Activated T-cell treated with anti-CD3 and anti-CD28 coated beads, Interleukin-2, amount 50 U/mL, for 72 hours (primary cell): Measurements from ENCODE around the gene MAVS. TPM values are rescaled to one million over a fixed set of nuclear protein-coding genes. Genes with fewer than 3 reads are reported as not detected.
"Not testable (repeated sequence)": the region's sequence is repeated elsewhere in the genome, so short reads cannot be mapped to it uniquely, and the experiment has no call there.

Experiments
- ATAC-seq, 2 donors: fragments of 150-1000 bp; cut with Tn5 transposase; replicated peaks in 1 of 2; 2 replicates each; pipeline ENCODE4 v1.10.0; 2021; ENCODE audit warnings: moderate library complexity in 2 of 2, mild to moderate bottlenecking in 1 of 2
- DNase-seq, 2 donors: peaks; one replicate each; pipeline ENCODE4 v3.0.0; 2021 to 2022; ENCODE audit warnings: mixed read lengths in 1 of 2
- H3K27ac Mint-ChIP-seq: one replicate; pipeline ENCODE4 v1.8.0; 2022; ENCODE audit warnings: mild to moderate bottlenecking, moderate library complexity, mixed read lengths
- H3K27me3 Mint-ChIP-seq: one replicate; pipeline ENCODE4 v1.8.0; 2022; ENCODE audit warnings: low read depth, mixed read lengths
- H3K36me3 Mint-ChIP-seq, 2 donors: one replicate each; pipeline ENCODE4 v1.8.0; 2022; ENCODE audit warnings: mixed read lengths in 2 of 2, mild to moderate bottlenecking in 1 of 2; ENCODE audit not compliant: insufficient read depth in 2 of 2
- H3K4me1 Mint-ChIP-seq: one replicate; pipeline ENCODE4 v1.8.0; 2022; ENCODE audit warnings: low read depth, mixed read lengths
- H3K4me3 Mint-ChIP-seq, 2 donors: one replicate each; pipeline ENCODE4 v1.8.0; 2022; ENCODE audit warnings: mild to moderate bottlenecking in 2 of 2, mixed read lengths in 2 of 2, moderate library complexity in 2 of 2
- H3K9me3 Mint-ChIP-seq, 2 donors: one replicate each; pipeline ENCODE4 v1.8.0; 2022; ENCODE audit warnings: mixed read lengths in 2 of 2
- total RNA-seq, 2 donors: library from RNA; stranded (reverse); gene quantifications; one replicate each; pipeline ENCODE4 v1.2.3, GENCODE V29; 2022

Gene MAVS
- total RNA-seq, 2 donors from 2014 or later = 27.9 to 29.8 TPM

GRCh38 chr20:3820048-3820900 lies 26.4 kb upstream of the MAVS start, which contains the start of gene AP5S1:
AP5S1 (plus strand) TSS chr20:3820547; CDS start chr20:3822118, 1,571 bp downstream.
- H3K4me1 Mint-ChIP-seq = peaks cover 53% of the 10 kb centered on the region
- peak within 1 kb of the TSS; percentile 97 for H3K27ac Mint-ChIP-seq
- H3K36me3 Mint-ChIP-seq = no peaks in the 10 kb centered on the region
- H3K4me3 Mint-ChIP-seq = peak within 1 kb of the TSS; percentile 82 to 93
- H3K27me3 Mint-ChIP-seq = no peaks in the 10 kb centered on the region
- H3K9me3 Mint-ChIP-seq = no peaks in the 10 kb centered on the region
- ATAC-seq (peak; percentile 85 to 88), DNase-seq (peak; percentile 95 to 96)

- Mint-ChIP-seq H3K4me3 (peak overlapping the region; percentile 82 to 93), H3K4me1 (peaks cover 45% of the 10 kb centered on the region), H3K27me3 (no peaks in the 10 kb centered on the region), H3K36me3 (no peaks in the 10 kb centered on the region), H3K27ac (peak overlapping the region; percentile 97), H3K9me3 (no peaks in the 10 kb centered on the region)
- ATAC-seq = no peak
- no peak for DNase-seq
These were observed 25.5 kb upstream of the MAVS start for GRCh38 chr20:3820901-3821727.

GRCh38 chr20:3821996-3822395 lies 24.6 kb upstream of the MAVS start:
- H3K9me3 Mint-ChIP-seq = no peaks in the 10 kb centered on the region
- DNase-seq (no peak), ATAC-seq (no peak)
- H3K27me3 Mint-ChIP-seq = no peaks in the 10 kb centered on the region
- peak overlapping the region; percentile 82 to 93 for H3K4me3 Mint-ChIP-seq
- H3K27ac Mint-ChIP-seq = peak overlapping the region; percentile 97
- peaks cover 36% of the 10 kb centered on the region for H3K4me1 Mint-ChIP-seq
- H3K36me3 Mint-ChIP-seq = no peaks in the 10 kb centered on the region

DNA sequence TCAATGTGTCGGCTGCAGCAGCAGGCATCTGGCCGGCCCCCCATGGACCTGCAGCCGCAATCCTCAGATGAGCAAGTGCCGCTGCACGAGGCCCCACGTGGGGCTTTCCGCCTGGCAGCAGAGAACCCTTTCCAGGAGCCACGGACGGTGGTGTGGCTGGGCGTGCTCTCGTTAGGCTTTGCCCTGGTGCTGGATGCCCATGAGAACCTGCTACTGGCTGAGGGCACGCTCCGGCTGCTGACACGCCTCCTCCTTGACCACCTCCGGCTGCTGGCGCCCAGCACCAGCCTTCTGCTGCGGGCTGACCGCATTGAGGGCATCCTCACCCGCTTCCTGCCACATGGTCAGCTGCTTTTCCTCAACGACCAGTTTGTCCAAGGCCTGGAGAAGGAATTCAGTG lies 22.8 kb upstream of the MAVS start:
- Mint-ChIP-seq H3K9me3 (no peaks in the 10 kb centered on the region), H3K4me1 (peaks cover 25% of the 10 kb centered on the region), H3K27ac (no peak overlapping the region), H3K27me3 (no peaks in the 10 kb centered on the region), H3K36me3 (no peaks in the 10 kb centered on the region), H3K4me3 (no peak overlapping the region)
- no peak for DNase-seq
- no peak for ATAC-seq

DNA sequence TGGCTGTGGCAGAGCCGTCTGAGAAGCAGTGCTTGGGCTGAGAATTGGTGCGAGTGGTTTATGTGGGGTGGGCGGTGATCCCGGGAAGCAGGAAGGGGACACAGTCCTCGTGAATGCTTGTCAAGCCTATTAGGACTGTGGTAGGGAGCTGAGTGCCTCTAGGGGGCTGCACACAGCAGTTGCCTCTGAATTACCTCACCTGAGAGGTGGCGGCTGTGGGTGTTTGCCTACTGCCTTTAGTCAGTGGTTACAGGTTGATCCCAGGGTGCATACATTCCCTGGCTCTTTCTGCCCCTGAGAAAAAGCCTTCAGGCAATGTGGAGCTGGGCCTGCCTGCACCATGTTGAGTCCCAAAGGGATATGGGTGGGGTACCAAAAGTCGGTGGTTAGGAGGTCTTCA lies 21.1 kb upstream of the MAVS start:
- no peaks in the 10 kb centered on the region for H3K9me3 Mint-ChIP-seq
- H3K4me3 Mint-ChIP-seq = no peak overlapping the region
- no peak overlapping the region for H3K27ac Mint-ChIP-seq
- peaks cover 14% of the 10 kb centered on the region for H3K4me1 Mint-ChIP-seq
- ATAC-seq (no peak), DNase-seq (no peak)
- no peaks in the 10 kb centered on the region for H3K36me3 Mint-ChIP-seq
- H3K27me3 Mint-ChIP-seq = no peaks in the 10 kb centered on the region

DNA sequence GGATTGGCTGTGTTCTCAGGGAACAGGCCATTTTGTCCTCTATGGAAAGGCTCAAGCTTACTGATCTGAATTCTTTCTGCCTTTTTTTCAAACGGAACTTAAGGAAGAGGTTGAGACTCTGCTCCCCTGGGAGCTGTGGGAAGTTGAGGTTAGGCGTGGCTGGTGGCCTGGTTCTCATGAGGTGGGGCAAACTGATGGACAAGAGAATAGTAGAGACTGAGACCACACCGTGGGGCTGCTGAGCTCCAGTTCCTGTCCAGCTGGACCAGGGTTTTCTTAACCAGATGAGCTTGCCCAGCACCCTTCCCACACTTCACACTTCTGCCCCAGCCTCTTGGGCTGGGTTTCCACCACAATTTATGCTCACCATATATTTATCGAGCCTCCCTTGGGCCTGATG lies 20.2 kb upstream of the MAVS start:
- H3K4me1 Mint-ChIP-seq = peaks cover 6% of the 10 kb centered on the region
- no peak for DNase-seq
- H3K4me3 Mint-ChIP-seq = no peak overlapping the region
- H3K36me3 Mint-ChIP-seq = no peaks in the 10 kb centered on the region
- ATAC-seq = no peak
- no peaks in the 10 kb centered on the region for H3K27me3 Mint-ChIP-seq
- H3K9me3 Mint-ChIP-seq = no peaks in the 10 kb centered on the region
- H3K27ac Mint-ChIP-seq = no peak overlapping the region

DNA sequence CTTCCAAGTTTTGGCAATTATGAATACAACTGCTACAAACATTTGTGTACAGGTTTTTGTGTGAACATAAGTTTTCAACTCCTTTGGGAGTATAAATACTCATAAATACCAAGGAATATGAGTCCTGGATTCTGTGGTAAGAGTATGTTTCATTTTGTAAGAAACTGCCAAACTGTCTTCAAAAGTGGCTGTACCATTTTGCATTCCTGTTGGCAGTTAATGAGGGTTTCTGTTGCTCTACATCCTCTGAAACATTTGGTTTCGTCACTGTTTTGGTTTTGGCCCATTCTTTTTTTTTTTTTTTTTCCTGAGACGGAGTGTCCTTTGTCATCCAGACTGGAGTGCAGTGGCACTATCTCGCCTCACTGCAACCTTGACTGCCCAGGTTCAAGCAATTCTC lies 17.8 kb upstream of the MAVS start:
- Mint-ChIP-seq H3K9me3 (no peaks in the 10 kb centered on the region), H3K27ac (no peak overlapping the region), H3K27me3 (no peaks in the 10 kb centered on the region), H3K36me3 (no peaks in the 10 kb centered on the region), H3K4me3 (no peak overlapping the region), H3K4me1 (no peaks in the 10 kb centered on the region)
- ATAC-seq = no peak
- DNase-seq = no peak

DNA sequence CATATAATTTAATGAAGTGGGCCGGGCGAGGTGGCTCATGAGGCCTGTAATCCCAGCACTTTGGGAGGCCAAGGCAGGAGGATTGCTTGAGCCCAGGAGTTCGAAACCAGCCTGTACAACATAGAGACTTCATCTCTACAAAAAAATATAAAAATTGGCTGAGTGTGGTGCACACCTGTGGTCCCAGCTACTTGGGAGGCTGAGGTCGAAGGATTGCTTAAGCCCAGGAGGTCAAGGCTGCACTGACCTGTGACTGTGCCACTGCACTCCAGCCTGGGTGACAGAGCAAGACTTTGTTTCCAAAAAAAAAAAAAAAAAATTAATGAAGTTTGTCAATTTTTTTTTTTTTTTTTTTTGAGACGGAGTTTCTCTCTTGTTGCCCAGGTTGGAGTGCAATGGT lies 16.7 kb upstream of the MAVS start:
- not testable (repeated sequence) for H3K4me1 Mint-ChIP-seq

DNA sequence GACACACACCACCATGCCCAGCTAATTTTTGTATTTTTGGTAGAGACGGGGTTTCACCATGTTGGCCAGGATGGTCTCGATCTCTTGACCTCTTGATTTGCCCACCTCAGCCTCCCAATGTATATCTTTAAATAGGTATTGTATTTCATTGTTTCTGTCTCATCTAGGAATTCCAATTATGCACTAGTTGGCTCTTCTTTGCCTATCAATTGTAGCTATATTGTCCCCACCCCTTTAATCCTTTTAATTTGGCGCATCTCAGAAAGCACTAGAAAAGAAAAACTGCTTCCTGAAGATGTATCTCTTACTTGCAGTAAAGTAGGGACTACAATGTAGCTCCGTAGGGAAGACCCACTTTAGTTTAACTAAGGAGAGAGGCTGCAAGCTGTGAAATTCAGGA lies 10.5 kb upstream of the MAVS start:
- Mint-ChIP-seq H3K4me3 (no peak overlapping the region), H3K36me3 (peaks cover 0 to 2% of the 10 kb centered on the region in 2 donors), H3K9me3 (no peaks in the 10 kb centered on the region), H3K27ac (no peak overlapping the region), H3K4me1 (peaks cover 10% of the 10 kb centered on the region), H3K27me3 (no peaks in the 10 kb centered on the region)
- no peak for DNase-seq
- ATAC-seq = no peak

More for the DNA sequence above, 16.7 kb upstream of the MAVS start:
- H3K27ac Mint-ChIP-seq, H3K36me3 Mint-ChIP-seq, H3K27me3 Mint-ChIP-seq, ATAC-seq, DNase-seq, H3K4me3 Mint-ChIP-seq, H3K9me3 Mint-ChIP-seq: not testable (repeated sequence)

GRCh38 chr20:3839328-3839727 lies 7.3 kb upstream of the MAVS start:
- H3K9me3 Mint-ChIP-seq = no peaks in the 10 kb centered on the region
- H3K4me1 Mint-ChIP-seq = peaks cover 10% of the 10 kb centered on the region
- ATAC-seq = no peak
- no peak overlapping the region for H3K27ac Mint-ChIP-seq
- H3K36me3 Mint-ChIP-seq = peaks cover 0 to 2% of the 10 kb centered on the region in 2 donors
- H3K27me3 Mint-ChIP-seq = no peaks in the 10 kb centered on the region
- no peak overlapping the region for H3K4me3 Mint-ChIP-seq
- DNase-seq = no peak

DNA sequence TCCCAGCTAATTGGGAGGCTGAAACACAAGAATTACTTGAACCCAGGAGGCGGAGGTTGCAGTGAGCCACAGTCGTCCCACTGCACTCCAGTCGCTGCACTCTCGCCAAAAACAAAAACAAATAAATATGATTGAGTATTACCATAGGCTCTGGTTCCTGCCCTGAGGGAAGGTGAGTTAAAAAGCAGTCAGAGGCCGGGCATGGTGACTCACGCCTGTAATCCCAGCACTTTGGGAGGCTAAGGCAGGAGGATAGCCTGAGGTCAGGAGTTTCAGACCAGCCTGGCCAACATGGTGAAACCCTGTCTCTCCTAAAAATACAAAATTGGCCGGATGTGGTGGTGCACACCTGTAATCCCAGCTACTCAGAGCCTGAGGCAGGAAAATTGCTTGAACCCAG lies 6.4 kb upstream of the MAVS start:
- DNase-seq, H3K27me3 Mint-ChIP-seq, H3K36me3 Mint-ChIP-seq, ATAC-seq, H3K9me3 Mint-ChIP-seq, H3K4me3 Mint-ChIP-seq, H3K27ac Mint-ChIP-seq: not testable (repeated sequence)
- peaks cover 17% of the 10 kb centered on the region for H3K4me1 Mint-ChIP-seq

DNA sequence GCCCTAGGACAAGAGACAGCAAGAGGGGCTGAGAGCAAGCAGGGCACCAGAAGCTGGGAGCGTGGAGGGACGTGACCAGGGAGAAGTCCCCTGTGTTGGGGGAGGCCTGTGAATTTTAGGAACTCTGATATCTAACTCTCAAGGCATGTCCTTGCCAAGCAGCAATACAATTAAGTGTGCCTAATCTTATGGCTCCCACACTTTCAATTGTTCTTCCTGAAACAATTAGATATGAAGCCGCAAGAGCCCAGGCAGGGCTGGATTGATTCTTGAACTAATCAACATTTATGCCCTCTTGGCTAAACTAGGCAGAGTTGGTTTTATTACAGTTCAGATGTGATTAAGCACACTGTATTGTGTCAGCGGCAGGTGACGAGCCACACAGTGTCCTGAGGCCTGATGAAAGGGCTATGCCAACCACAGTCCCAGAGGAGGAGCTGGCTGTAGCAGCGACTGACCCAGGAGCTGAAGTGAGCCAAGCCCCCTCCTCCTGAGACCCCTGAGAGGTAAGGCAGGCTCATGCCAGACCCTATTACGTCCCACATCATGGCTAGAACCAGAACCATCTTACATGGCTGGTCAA lies 4.2 kb upstream of the MAVS start:
- no peaks in the 10 kb centered on the region for H3K9me3 Mint-ChIP-seq
- H3K27ac Mint-ChIP-seq = no peak overlapping the region
- peaks cover 25% of the 10 kb centered on the region for H3K4me1 Mint-ChIP-seq
- DNase-seq (no peak), ATAC-seq (no peak)
- H3K27me3 Mint-ChIP-seq = no peaks in the 10 kb centered on the region
- no peak overlapping the region for H3K4me3 Mint-ChIP-seq
- H3K36me3 Mint-ChIP-seq = peaks cover 0 to 3% of the 10 kb centered on the region in 2 donors

GRCh38 chr20:3843490-3843889 lies 3.1 kb upstream of the MAVS start:
- H3K36me3 Mint-ChIP-seq = peaks cover 0 to 3% of the 10 kb centered on the region in 2 donors
- peaks cover 35% of the 10 kb centered on the region for H3K4me1 Mint-ChIP-seq
- H3K27me3 Mint-ChIP-seq = no peaks in the 10 kb centered on the region
- H3K4me3 Mint-ChIP-seq = no peak overlapping the region
- no peaks in the 10 kb centered on the region for H3K9me3 Mint-ChIP-seq
- ATAC-seq (no peak), DNase-seq (no peak)
- H3K27ac Mint-ChIP-seq = no peak overlapping the region
